HL-60/S4 treated with retinoic acid at 250 ng/mL for 4 days and 3 days (cell line): Measurements from ENCODE around the gene PLCB2.

Experiments
- in situ Hi-C: fragments of 300-500 bp; cut with MboI; formaldehyde crosslinking; loops from 2 replicates; pipeline ENCODE4 v1.7.0; 2022; ENCODE audit warnings: low sequenced_read_pairs

PLCB2 gene

DNA sequence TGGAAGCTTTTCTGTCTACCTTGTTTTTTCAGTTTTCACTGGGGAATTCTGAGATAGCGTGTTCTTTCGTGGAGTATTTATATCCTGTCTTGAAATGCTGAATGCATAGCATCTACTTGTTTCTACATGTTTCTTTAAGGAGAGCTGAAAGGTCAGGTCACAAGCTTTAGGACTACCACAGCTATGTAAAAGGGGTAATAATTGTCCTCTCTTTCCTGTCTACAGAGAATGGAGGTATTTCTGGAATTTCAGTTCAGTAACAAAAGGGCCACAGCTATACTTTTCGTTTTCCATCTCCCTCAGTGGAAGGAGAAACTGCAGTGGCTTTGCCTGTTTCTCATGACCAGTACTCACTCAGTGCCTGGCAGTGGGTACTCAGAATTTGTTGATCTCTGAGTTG lies 20.4 kb upstream of the PLCB2 start:
- in situ Hi-C loops: no loop called here

DNA sequence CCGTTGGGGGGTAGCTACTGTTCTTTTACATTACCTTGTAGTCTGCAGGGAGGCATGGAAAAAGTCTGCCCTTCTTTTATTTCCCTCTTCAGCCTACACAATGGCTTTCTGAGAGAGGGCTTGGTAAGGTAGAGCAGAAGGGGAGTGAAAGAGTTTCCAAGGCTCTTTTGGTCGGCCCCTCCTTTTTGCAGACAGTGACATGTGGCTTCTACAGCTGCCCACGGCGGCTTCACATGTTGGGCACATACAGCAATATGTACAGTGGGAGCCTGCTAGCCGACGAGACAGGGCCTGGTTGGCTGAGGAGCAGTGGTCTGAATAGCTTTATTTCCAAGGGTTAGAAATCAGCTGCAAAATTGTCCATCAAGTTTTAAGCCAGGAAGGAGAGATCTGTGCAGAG lies 19.7 kb upstream of the PLCB2 start:
- in situ Hi-C loops: no loop called here

DNA sequence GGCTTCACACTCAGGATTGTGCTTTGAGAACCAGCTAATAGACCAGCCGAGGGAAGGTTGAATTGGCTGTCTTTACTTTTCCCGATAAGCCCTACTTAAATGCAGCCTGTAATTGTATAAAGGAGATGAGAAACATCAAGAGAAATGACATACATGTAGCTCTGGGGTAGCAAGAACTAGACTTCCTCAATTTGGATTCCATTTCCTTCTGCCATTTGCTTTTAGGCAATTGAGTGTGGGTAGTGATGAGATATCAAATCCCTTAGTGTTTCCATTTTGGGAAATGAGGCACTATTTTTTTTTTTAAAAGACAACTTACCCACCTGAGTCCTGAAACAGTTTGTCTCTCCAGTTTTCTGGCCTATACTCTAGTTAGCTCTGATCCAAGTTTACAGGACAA lies 18.0 kb upstream of the PLCB2 start:
- in situ Hi-C loops: no loop called here

DNA sequence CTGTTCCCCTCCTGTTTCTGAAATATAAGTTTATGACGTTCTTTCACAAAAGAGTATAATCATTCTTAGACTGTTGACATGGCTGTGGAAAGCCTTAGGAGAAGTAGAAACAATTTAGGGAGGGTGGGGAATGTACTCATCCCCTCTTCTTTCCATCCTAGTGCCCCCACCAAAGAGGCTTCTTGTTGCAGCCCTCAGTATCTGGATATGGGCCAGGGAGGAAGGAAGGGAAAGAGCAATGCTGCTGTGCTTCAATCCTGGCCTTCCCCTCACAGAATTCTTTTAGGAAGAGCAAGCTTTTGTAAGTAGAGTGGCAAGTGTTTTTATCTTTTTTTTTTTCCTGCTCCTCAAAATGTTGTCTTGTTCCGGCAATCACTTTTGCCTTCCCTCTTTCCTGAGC lies 17.5 kb upstream of the PLCB2 start:
- in situ Hi-C loops: no loop called here

DNA sequence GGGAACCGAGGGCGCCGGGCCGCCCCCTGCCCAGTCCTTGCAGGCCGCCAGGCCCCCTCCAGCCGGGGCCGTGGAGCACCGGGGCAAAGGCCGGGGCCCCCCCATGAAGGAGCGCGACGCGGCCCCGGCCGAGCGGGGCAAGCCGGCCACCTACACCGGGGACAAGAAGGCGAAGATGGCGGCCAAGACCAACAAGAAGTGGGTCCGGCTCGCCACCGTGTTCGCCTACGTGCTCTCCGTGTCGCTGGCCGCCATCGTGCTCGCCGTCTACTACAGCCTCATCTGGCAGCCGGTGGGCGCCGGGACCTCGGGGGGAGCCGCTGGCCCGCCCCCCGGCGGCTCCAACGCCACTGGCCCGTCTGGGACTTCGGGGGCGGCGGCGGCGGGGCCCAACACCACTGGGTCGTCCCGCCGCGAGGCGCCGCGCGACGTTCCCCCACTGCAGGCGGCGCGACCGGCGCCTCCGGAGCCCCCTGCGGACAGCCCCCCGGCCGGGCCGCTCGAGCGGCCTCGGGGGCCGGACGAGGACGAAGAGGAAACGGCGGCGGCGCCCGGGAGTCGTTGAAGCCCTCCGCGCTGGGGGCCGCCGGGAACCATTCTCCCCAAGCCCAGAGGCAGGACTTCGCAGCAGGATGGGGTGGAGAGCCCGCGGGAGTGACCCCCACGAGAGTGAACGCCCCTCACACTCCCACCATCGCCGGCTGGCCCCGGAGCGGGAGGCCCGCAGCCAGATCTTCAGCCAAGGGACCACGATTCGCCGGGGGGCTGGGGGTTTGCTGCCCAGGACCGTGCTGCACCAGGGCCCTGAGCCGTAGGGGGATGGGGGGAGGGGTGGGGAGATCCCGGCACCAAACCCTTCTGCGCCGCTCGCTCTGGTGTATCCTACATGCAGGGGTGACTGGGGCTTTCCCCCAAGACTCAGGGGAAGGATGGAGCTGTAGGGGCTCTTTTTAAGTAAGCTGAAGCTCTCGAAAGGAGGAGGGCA lies 16.5 kb upstream of the PLCB2 start:
- in situ Hi-C loops: no loop called here

DNA sequence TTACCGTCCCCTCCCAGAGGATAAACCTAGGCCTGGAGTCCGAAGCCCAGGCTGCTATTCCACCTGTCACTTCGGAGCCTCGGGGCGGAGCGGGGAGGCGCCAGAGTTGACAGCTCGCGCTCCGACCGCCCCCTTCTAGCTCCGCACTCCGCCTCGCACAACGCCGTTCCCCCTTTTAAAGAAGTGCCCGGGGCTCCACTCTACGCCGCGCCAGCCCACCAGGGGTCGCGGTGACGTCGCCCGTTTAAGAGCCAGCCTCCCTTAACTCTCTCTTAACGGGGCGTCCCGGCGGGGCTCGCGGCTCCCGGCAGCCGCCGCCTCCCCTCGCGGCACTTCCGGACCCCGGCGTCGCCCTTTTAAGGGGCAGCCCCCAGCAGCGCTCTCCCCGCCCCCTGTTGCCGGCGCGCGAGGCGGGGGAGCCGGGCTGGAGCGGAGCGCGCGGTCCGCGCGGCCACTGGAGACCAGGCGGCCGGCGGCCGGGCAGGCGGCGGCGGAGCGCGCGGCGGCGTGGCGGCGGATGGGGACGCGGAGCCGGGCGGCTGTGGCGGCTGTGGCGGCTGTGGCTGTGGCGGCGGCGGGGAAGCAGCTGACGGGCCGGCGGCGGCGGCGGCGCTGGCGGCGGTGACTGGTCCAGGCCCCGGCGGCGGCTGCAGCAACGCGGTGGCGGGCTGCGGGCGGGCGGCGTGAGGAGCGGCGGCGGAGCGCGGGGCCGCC lies 15.7 kb upstream of the PLCB2 start, which contains the start of gene INAFM2:
TSS of gene INAFM2 (plus strand) at position 454 of the 714 bp plus-strand sequence. CDS start 364 bp downstream, outside the sequence.
- in situ Hi-C loops: no loop called here

DNA sequence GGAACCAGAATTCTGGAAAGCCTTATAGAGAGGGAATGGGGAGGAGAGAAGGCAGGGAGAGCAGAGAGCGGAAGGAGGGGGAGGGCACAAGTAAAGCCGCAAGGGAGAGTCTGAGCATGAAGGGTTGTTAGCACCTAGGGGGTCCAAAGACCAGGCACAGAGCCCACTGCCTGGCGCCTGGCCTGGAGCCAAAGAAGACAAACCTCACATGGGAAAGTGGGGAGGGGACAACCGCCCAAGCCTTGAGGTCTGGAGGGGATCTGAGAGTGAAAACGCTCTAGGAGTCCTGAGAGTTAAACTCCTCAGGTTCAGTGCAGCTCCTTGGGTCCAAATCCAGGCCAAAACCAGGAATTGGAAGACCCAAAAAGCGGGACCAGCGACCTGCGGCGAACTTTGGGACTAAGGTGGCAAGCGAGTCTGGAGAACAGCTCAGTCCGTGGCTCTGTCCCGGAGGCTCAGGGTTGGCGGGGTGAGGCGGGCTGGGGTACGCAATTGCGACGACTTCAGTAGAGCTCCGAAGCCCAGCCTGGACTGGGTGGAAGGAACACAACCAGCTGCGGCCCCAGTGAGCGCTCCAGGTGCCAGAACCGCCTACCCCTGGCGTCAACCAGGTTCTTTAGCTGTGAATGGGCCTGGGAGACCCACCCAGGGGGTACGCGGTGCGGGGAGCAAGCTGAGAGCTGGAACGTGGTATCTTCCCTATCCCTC lies 14.9 kb upstream of the PLCB2 start:
- in situ Hi-C loops: no loop called here

DNA sequence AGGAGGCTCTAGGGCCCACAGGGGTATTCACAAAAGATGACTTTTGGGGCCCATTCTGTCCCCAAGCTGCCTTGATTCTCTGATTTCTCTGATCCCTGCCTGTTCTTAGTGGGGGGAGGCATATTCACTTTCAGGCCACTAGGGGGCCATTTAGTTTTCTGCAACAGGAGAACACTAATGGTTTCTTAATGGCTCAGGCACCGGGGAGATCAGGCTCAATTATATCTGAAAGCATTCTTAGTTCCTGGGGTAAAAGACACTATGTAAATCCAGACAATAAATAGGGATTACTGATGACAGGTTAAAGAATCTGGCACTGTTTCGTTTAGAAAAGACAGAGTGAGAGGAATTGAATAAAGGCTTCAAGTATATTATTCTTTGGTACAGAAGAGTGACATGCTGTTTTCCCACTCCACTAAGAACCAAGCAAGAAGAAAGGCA lies 13.2 kb upstream of the PLCB2 start:
- in situ Hi-C loops: no loop called here

DNA sequence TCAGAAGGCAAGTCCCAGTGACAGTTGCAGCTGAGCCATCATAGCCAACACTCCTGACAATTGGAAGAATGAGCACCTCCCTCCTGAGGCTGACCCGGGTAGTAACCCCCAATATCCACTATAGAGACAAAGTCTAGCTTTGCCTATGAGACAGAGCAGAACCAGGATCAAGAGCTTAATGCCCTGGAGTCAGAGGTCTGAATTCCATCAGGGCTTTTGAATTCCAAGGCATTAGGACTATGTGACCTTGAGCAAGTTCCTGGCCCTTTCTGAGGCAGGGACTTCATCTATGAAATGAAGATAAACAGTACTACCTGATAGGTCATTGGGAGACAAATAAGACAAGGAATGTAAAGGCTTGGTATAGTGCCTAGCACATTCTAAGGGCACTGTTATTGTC lies 12.7 kb upstream of the PLCB2 start:
- in situ Hi-C loops: no loop called here

DNA sequence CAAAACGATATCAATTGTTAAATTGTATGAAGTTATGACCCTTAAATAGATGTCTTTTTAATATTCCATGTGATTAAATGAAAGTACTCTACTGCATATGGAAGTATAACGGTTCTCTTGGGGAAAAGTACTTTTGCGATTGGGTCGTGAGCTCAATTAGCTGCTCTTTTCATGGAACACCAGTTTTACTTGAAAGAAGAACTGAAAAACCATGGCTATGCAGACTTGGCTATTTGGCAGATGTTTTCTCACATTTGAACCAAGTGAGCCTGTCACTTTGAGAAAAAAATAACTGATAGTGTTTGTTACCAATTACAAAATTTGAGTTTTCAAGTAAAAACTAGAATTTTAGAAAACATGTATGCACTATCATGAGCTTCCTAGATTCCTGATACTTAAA lies 9.8 kb upstream of the PLCB2 start:
- in situ Hi-C loops: no loop called here

DNA sequence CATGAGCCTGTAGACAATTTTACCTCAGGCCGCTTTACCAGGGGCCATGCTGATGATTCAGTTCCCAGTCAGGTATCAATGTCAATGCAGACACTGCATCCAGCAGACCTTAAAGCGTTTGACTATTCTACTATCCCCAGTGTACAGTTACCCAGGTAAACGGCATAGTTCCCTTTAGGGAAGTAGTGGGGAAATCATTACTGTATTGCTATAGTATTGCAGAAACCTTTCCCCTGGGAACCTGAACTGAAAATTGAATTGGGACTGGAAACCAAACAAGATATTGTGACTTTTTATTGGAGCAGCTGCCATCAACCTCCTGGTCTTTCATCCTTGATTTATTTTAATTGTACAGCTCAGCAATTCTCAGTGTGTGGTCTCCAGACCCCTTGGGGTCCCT lies 9.2 kb upstream of the PLCB2 start:
- in situ Hi-C loops: no loop called here

DNA sequence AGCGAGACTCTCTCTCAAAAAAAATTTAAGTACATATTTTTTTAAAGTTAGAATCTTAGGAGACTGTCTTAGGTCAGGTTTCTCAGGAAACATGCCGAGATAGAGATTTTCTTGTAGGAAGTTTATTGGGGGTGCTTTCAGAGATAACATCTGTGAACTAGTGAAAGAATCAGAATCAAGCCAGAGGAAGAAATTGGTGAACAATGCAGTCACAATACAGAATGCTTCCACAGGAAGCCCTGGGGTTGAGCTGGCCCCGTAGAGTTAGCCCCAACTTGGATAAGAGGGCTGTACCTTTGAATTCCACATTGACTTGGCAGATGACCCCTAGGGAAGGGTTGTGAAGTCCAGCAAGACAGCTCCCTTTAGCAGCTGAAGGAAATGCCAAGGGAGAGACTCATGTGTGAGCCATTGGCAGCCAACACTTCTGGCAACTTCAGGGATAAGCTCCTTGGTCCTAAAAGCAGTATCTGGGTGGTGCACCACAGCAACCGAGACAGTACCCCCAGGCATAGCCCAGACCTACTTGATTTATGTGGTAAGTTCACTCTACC lies 7.1 kb upstream of the PLCB2 start:
- in situ Hi-C loops: no loop called here

DNA sequence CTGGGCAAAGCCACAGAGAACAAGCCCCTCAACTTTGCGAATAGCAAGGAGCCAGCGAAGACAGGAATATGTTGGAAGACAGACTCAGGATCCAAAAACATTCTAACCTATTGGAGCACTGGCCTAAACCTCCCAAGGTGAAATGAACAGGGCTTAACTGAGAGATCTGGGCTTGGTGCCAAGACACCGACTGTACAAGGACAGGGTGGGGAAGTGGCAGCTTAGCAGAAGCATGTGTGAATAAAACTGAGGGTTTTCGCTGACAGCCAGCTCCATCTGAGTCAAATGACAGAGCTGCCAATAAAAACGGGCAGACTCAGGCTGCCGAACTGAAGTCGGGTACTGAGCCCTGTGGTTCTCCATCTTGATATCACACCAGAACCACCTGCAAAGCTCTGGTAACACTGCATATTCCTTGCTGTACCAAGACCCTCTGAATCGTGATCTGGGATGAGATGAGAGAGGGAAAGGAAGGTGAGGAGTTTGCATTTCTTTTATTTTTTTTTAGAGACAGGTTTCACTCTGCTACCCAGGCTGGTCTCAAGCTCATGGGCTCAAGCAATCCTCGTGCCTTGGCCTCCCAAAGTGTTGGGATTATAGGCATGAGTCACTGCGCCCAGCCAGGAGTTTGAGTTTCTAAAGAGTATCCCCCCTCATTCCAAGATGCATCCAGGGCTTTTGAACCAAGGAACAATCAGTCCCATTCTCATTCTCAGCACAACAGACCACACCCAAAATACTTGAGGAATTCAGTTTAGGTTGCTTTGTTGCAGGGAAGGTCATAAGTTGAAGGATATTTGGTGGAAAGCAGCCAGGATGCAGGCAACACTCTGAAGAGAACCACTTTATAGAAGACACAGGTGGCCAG lies 6.0 kb upstream of the PLCB2 start:
- in situ Hi-C loops: no loop called here

DNA sequence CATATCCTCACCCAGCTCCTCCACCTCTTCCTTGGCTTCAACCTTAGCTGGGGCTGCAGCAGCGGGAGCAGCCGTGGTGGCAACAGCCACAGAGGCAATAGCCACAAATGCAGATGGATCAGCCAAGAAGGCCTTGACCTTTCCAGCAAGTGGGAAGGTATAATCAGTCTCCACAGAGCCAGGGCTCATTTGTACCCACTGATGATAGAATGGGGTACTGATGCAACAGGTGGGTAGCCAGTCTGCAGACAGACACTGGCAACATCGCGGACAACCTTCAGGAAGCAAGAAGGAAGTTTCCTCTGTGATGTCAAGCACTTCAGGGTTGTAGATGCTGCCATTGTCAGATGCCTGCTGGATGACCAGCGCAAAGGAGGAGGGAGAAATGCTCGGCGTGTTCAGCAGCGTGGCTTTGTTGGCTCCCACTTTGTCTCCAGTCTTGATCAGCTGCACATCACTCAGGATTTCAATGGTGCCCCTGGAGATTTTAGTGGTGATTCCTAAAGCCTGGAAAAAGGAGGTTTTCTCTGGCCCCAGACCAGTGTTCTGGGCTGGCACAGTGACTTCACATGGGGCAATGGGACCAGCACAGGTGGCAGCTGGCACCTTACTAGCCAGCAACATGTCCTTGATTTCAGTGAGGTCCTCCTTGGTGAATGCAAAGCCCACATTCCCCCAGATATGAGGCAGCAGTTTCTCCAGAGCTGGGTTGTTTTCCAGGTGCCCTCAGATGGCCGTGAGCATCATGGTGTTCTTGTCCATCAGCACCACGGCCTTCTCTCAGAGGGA lies 4.8 kb upstream of the PLCB2 start:
- in situ Hi-C loops: no loop called here

DNA sequence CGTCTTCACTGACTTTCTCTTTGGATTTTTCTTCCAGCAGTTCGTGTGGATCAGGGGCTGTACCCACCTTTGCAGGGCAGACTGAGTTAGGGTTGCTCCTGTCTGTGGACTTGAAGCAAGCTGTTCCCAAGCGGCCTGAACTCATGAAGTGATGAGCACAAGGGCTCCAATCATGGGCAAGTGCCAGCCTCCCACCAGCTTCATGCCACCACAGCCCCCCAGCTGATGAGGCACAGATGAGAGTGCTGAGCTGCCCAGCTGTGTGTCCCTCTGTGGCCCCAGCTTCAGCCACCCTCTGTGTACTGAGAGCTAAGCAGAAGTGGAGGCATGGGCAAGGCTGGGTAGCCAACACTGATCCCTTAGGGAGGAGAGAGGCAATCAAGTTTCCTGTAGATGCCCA lies 3.3 kb upstream of the PLCB2 start:
- in situ Hi-C loops: no loop called here

DNA sequence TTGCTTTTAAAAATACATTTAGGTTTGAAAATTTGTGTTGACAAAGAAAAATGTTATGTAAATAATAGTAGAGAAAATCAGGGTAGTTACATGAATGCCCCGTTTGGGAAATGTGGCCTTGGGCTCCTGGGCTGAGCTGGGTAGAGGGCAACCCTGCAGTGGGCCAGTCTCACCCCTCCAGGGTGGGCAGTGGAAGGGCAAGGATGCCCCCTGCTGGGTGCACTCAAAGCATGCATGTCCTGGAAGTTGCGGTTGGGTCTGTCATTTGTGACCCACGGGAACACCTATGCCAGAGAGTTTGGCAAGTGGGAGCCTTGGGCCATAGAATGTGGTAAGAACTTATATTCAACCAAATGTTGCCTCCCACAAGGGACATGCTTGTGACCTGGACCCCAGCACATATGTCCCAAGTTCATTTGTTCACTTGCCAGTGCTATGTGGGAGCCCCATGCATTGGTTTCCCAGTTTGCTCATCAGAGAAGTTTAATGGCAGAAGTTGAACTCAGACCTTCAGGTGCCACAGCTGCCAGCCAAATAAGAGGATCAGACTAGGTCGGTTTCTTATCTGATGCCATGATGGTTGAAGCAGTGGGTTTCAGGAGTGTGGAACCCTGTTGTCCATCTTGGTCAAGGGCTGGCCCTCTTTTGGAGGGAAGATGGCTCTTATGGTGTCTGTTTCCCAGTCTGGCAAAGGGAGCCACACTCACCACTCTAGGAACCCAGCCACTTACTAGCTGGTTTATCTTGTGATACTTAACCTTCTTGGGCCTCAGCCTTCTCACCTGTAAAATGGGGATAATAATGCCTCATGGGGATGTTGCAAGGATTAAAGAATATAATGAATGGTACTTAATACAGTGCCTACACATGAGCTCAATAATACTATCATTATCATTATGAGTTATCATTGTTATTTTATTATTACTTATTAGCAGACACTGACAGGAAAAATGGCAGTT lies 2.5 kb upstream of the PLCB2 start:
- in situ Hi-C loops: no loop called here

DNA sequence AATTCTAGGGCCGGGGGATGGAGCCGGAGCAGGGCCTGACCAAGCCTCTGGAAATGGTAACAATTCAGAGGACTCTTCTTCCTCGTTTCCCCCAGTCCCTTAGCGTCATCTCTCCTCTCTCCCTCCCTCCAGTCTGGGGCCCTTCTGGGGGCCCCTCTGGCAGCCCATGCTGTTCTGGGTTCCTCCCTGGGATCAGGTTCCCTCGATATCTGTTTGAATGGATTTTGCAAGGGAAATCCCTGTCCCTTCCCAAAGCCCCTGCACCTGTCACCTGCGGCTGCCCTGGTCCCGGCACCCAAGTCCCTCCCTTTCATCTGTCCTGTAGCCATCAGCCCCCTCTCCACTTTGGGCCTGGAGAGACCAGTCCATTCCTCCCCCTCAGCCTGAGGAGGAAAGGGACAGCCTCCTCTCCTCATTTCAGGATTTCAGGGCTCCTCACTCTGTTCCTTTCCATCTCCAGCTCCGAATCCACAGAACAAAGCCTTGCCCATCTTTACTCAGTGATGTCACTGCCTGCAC lies 1.7 kb upstream of the PLCB2 start:
- in situ Hi-C loops: no loop called here

DNA sequence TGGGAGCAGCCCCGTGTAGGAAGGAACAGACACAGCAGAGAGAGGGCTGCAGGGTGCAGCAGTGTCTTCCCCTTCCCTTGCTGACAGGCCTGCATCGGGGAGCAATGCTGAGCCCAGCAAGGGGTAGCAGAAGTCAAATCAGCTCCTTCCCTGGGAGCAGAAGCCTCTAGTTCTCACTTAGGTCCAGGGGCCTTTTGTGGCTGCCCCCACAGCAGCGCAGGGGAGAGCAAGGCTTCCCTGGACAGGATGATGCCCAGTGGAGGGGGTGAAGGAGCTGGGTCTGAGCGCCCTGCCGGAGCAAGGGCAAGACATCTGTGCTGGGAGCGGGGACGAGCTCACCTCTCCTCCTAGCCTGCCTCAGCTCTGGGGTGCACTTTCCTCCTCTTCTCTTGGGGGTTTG lies 827 bp downstream of the PLCB2 start:
- in situ Hi-C loops: no loop called here
